Measurements from ENCODE around the gene RPEL1. TPM values are rescaled to one million over a fixed set of nuclear protein-coding genes. Genes with fewer than 3 reads are reported as not detected.

RPEL1 gene
- total RNA-seq, 5 donors from 2014 or later (not counting 1 experiment from before 2014, with no cell fraction given) = not detected

GRCh38 chr10:103241262-103242011, 4.2 kb upstream of the RPEL1 start:
- peak in 1 of 4 experiments; percentile 50 for ATAC-seq (replicated peaks in 1 of 4)
- DNase-seq = peak in 1 of 35 experiments; percentile 1
- Histone ChIP-seq H3K9me3 (no peaks in the 10 kb centered on the region), H3K4me3 (ENCODE audit: control insufficient read depth in 1 of 2, extremely low read depth in 1 of 2, low read length in 1 of 2) (no peak overlapping the region), H3K4me1 (ENCODE audit: control insufficient read depth in 1 of 2, extremely low read depth in 1 of 2, insufficient read depth in 2 of 2, low read length in 2 of 2) (peaks cover 0 to 5% of the 10 kb centered on the region in 2 experiments), H3K36me3 (ENCODE audit: control insufficient read depth in 2 of 2, extremely low read depth in 1 of 2, insufficient read depth in 1 of 2, low read length in 1 of 2) (no peaks in the 10 kb centered on the region), H3K27me3 (replicated peaks in 1 of 2; ENCODE audit: control insufficient read depth in 2 of 2, extremely low read depth in 1 of 2, insufficient read depth in 2 of 2, low read length in 1 of 2) (peaks cover 0 to 10% of the 10 kb centered on the region in 2 experiments), H3K27ac (ENCODE audit: low read length) (no peak overlapping the region)
- no peak overlapping the region for H3K4me3 Mint-ChIP-seq
- no peak overlapping the region for H3K27ac Mint-ChIP-seq
- 61% methylated on average over 2 of the region's 7 CpGs for WGBS (ENCODE audit: insufficient coverage)
- H3K27me3 Mint-ChIP-seq = no peaks in the 10 kb centered on the region
- no peaks in the 10 kb centered on the region for H3K36me3 Mint-ChIP-seq
- H3K9me3 Mint-ChIP-seq = no peaks in the 10 kb centered on the region
- POLR2A ChIA-PET = no interaction called here
- CTCF ChIA-PET = interaction anchor here (0.6 to 1.2 kb wide), 2 partner anchors 15 to 407 kb away, joined by 3 read pairs; no protein-coding TSS in a partner anchor
- H3K4me1 Mint-ChIP-seq = peaks cover 6 to 10% (median 7%) of the 10 kb centered on the region in 3 donors

GRCh38 chr10:103244666-103245271, 918 bp upstream of the RPEL1 start:
- H3K9me3 Mint-ChIP-seq = no peaks in the 10 kb centered on the region
- 50% methylated on average over 7 of the region's 9 CpGs for WGBS (ENCODE audit: insufficient coverage)
- H3K36me3 ChIP-seq (ENCODE audit: control insufficient read depth in 2 of 2, extremely low read depth in 1 of 2, insufficient read depth in 1 of 2, low read length in 1 of 2) = no peaks in the 10 kb centered on the region
- H3K4me1 ChIP-seq (ENCODE audit: control insufficient read depth in 1 of 2, extremely low read depth in 1 of 2, insufficient read depth in 2 of 2, low read length in 2 of 2) = peaks cover 0 to 5% of the 10 kb centered on the region in 2 experiments
- no peaks in the 10 kb centered on the region for H3K36me3 Mint-ChIP-seq
- no peaks in the 10 kb centered on the region for H3K27me3 Mint-ChIP-seq
- peak; percentile 60 to 71 (median 67) for ATAC-seq (replicated peaks in 1 of 4)
- H3K9me3 ChIP-seq = no peaks in the 10 kb centered on the region
- ChIA-PET CTCF (interaction anchor here (0.5 to 1.6 kb wide), 13 partner anchors 17 to 1514 kb away, joined by 3 to 16 read pairs (median 4); partner anchors contain the start of genes CNNM2 (in 1 of the 2) and NT5C2 (in 1 of the 2)), POLR2A (no interaction called here)
- no peak overlapping the region for H3K27ac ChIP-seq (ENCODE audit: low read length)
- no peak overlapping the region for H3K27ac Mint-ChIP-seq
- peak; percentile 19 to 80 (median 43) for DNase-seq
- H3K4me3 Mint-ChIP-seq = no peak overlapping the region
- H3K27me3 ChIP-seq (replicated peaks in 1 of 2; ENCODE audit: control insufficient read depth in 2 of 2, extremely low read depth in 1 of 2, insufficient read depth in 2 of 2, low read length in 1 of 2) = peaks cover 0 to 10% of the 10 kb centered on the region in 2 experiments
- peaks cover 6 to 10% (median 7%) of the 10 kb centered on the region in 3 donors for H3K4me1 Mint-ChIP-seq
- H3K4me3 ChIP-seq (ENCODE audit: control insufficient read depth in 1 of 2, extremely low read depth in 1 of 2, low read length in 1 of 2) = no peak overlapping the region

- H3K4me3 Mint-ChIP-seq = no peak overlapping the region
Observed at GRCh38 chr10:103246324-103246723, 637 bp downstream of the RPEL1 start.

GRCh38 chr10:103254113-103254512, 8.4 kb downstream of the RPEL1 start:
- H3K27ac Mint-ChIP-seq = no peak overlapping the region
- DNase-seq = no peak
- ChIA-PET POLR2A (no interaction called here), CTCF (interaction anchor here in 1 of 2 donors (0.6 kb wide), 1 partner anchor 417 kb away, joined by 3 read pairs; the partner anchor contains the start of gene CYP17A1)
- no peak overlapping the region for H3K4me3 Mint-ChIP-seq
- Histone ChIP-seq H3K27me3 (replicated peaks in 1 of 2; ENCODE audit: control insufficient read depth in 2 of 2, extremely low read depth in 1 of 2, insufficient read depth in 2 of 2, low read length in 1 of 2) (no peaks in the 10 kb centered on the region), H3K4me1 (ENCODE audit: control insufficient read depth in 1 of 2, extremely low read depth in 1 of 2, insufficient read depth in 2 of 2, low read length in 2 of 2) (no peaks in the 10 kb centered on the region), H3K4me3 (ENCODE audit: control insufficient read depth in 1 of 2, extremely low read depth in 1 of 2, low read length in 1 of 2) (no peak overlapping the region), H3K27ac (ENCODE audit: low read length) (no peak overlapping the region), H3K36me3 (ENCODE audit: control insufficient read depth in 2 of 2, extremely low read depth in 1 of 2, insufficient read depth in 1 of 2, low read length in 1 of 2) (no peaks in the 10 kb centered on the region), H3K9me3 (no peaks in the 10 kb centered on the region)
- peaks cover 0 to 4% (median 0%) of the 10 kb centered on the region in 3 donors for H3K9me3 Mint-ChIP-seq
- H3K4me1 Mint-ChIP-seq = peaks cover 0 to 2% (median 2%) of the 10 kb centered on the region in 3 donors
- 40% methylated on average over 1 of the region's 3 CpGs for WGBS (ENCODE audit: insufficient coverage)
- ATAC-seq (replicated peaks in 1 of 4) = no peak
- peaks cover 5% of the 10 kb centered on the region for H3K36me3 Mint-ChIP-seq
- H3K27me3 Mint-ChIP-seq = peaks cover 5 to 6% of the 10 kb centered on the region in 2 donors

More at GRCh38 chr10:103246324-103246723, 637 bp downstream of the RPEL1 start:
- ChIA-PET CTCF (no interaction called here), POLR2A (no interaction called here)
- no peak for ATAC-seq (replicated peaks in 1 of 4)
- Mint-ChIP-seq H3K36me3 (no peaks in the 10 kb centered on the region), H3K27me3 (no peaks in the 10 kb centered on the region), H3K4me1 (peaks cover 0 to 6% (median 1%) of the 10 kb centered on the region in 3 donors), H3K9me3 (no peaks in the 10 kb centered on the region), H3K27ac (no peak overlapping the region)
- Histone ChIP-seq H3K4me1 (ENCODE audit: control insufficient read depth in 1 of 2, extremely low read depth in 1 of 2, insufficient read depth in 2 of 2, low read length in 2 of 2) (no peaks in the 10 kb centered on the region), H3K27me3 (replicated peaks in 1 of 2; ENCODE audit: control insufficient read depth in 2 of 2, extremely low read depth in 1 of 2, insufficient read depth in 2 of 2, low read length in 1 of 2) (peaks cover 0 to 10% of the 10 kb centered on the region in 2 experiments), H3K27ac (ENCODE audit: low read length) (no peak overlapping the region), H3K36me3 (ENCODE audit: control insufficient read depth in 2 of 2, extremely low read depth in 1 of 2, insufficient read depth in 1 of 2, low read length in 1 of 2) (no peaks in the 10 kb centered on the region), H3K9me3 (no peaks in the 10 kb centered on the region), H3K4me3 (ENCODE audit: control insufficient read depth in 1 of 2, extremely low read depth in 1 of 2, low read length in 1 of 2) (no peak overlapping the region)
- WGBS (ENCODE audit: insufficient coverage) = 77% methylated on average over 4 of the region's 4 CpGs
- DNase-seq = no peak

- Mint-ChIP-seq H3K27ac (no peak overlapping the region), H3K4me3 (no peak overlapping the region), H3K4me1 (peaks cover 0 to 2% (median 2%) of the 10 kb centered on the region in 3 donors), H3K9me3 (peaks cover 0 to 7% (median 0%) of the 10 kb centered on the region in 3 donors), H3K36me3 (peaks cover 7% of the 10 kb centered on the region), H3K27me3 (peaks cover 6 to 7% of the 10 kb centered on the region in 2 donors)
- ATAC-seq (replicated peaks in 1 of 4) = no peak
- ChIA-PET CTCF (interaction anchor here in 1 of 2 donors (0.6 kb wide), 1 partner anchor 417 kb away, joined by 3 read pairs; the partner anchor contains the start of gene CYP17A1), POLR2A (no interaction called here)
- Histone ChIP-seq H3K36me3 (ENCODE audit: control insufficient read depth in 2 of 2, extremely low read depth in 1 of 2, insufficient read depth in 1 of 2, low read length in 1 of 2) (no peaks in the 10 kb centered on the region), H3K4me1 (ENCODE audit: control insufficient read depth in 1 of 2, extremely low read depth in 1 of 2, insufficient read depth in 2 of 2, low read length in 2 of 2) (no peaks in the 10 kb centered on the region), H3K9me3 (no peaks in the 10 kb centered on the region), H3K27ac (ENCODE audit: low read length) (no peak overlapping the region), H3K4me3 (ENCODE audit: control insufficient read depth in 1 of 2, extremely low read depth in 1 of 2, low read length in 1 of 2) (no peak overlapping the region), H3K27me3 (replicated peaks in 1 of 2; ENCODE audit: control insufficient read depth in 2 of 2, extremely low read depth in 1 of 2, insufficient read depth in 2 of 2, low read length in 1 of 2) (peaks cover 0 to 3% of the 10 kb centered on the region in 2 experiments)
- 100% methylated on average over 1 of the region's 4 CpGs for WGBS (ENCODE audit: insufficient coverage)
- no peak for DNase-seq
Observed at GRCh38 chr10:103254538-103255325, 9.0 kb downstream of the RPEL1 start.

- Mint-ChIP-seq H3K27ac (no peak overlapping the region), H3K9me3 (peaks cover 3 to 14% (median 7%) of the 10 kb centered on the region in 3 donors), H3K27me3 (peaks cover 18 to 19% of the 10 kb centered on the region in 2 donors), H3K36me3 (peaks cover 9% of the 10 kb centered on the region), H3K4me1 (no peaks in the 10 kb centered on the region), H3K4me3 (no peak overlapping the region)
- H3K27ac ChIP-seq (ENCODE audit: low read length) = no peak overlapping the region
- no peak for DNase-seq
- no CpG with 5 or more reads among the region's 1 CpG for WGBS (ENCODE audit: insufficient coverage)
- no peaks in the 10 kb centered on the region for H3K4me1 ChIP-seq (ENCODE audit: control insufficient read depth in 1 of 2, extremely low read depth in 1 of 2, insufficient read depth in 2 of 2, low read length in 2 of 2)
- H3K9me3 ChIP-seq = no peaks in the 10 kb centered on the region
- H3K4me3 ChIP-seq (ENCODE audit: control insufficient read depth in 1 of 2, extremely low read depth in 1 of 2, low read length in 1 of 2) = no peak overlapping the region
- ChIA-PET CTCF (interaction anchor here in 1 of 2 donors (0.6 kb wide), 1 partner anchor 22 kb away, joined by 5 read pairs; no protein-coding TSS in a partner anchor), POLR2A (no interaction called here)
- H3K27me3 ChIP-seq (replicated peaks in 1 of 2; ENCODE audit: control insufficient read depth in 2 of 2, extremely low read depth in 1 of 2, insufficient read depth in 2 of 2, low read length in 1 of 2) = peaks cover 0 to 7% of the 10 kb centered on the region in 2 experiments
- ATAC-seq (replicated peaks in 1 of 4) = no peak
- H3K36me3 ChIP-seq (ENCODE audit: control insufficient read depth in 2 of 2, extremely low read depth in 1 of 2, insufficient read depth in 1 of 2, low read length in 1 of 2) = no peaks in the 10 kb centered on the region
Observed at GRCh38 chr10:103256613-103257012, 10.9 kb downstream of the RPEL1 start.

Measured in T-cell (primary cell).